Thyroid gland (tissue), 4 donors: ENCODE data around the gene PDE3A. TPM values are rescaled to one million over a fixed set of nuclear protein-coding genes. Genes with fewer than 3 reads are reported as not detected.

Experiments
- DNase-seq, 2 donors: peaks; one replicate each; pipeline ENCODE4 v3.0.0-alpha.2; 2019
- H3K27ac ChIP-seq, 3 donors: fragments of 200-600 bp; sonication (generic); 1 replicate in 2 of 3; 2 replicates in 1 of 3; pipeline ENCODE4 v1.5.1; 2016 to 2019; ENCODE audit warnings: mild to moderate bottlenecking in 1 of 3, moderate library complexity in 1 of 3
- H3K27me3 ChIP-seq: fragments of 200-600 bp; sonication (generic); one replicate; pipeline ENCODE4 v1.5.1; 2019
- H3K36me3 ChIP-seq, 2 donors: fragments of 200-600 bp; sonication (generic); one replicate each; pipeline ENCODE4 v1.5.1; 2016 to 2019
- H3K4me1 ChIP-seq, 2 donors: fragments of 200-600 bp; sonication (generic); one replicate each; pipeline ENCODE4 v1.5.1; 2017 to 2019
- H3K4me3 ChIP-seq, 3 donors: fragments of 200-600 bp; sonication (generic); replicated peaks in 1 of 3; 1 replicate in 2 of 3; 2 replicates in 1 of 3; pipeline ENCODE4 v1.5.1; 2016; ENCODE audit warnings: mild to moderate bottlenecking in 1 of 3
- H3K9me3 ChIP-seq: fragments of 200-600 bp; sonication (generic); one replicate; pipeline ENCODE4 v1.5.1; 2017
- POLR2A ChIP-seq, 2 donors: fragments of 450-650 bp; IDR thresholded peaks; one replicate each; pipeline ENCODE4 v1.6.1; 2017; ENCODE audit warnings: antibody characterized with exemption in 2 of 2, mild to moderate bottlenecking in 2 of 2, moderate library complexity in 1 of 2
- WGBS, 2 donors: methylation state at CpG; one replicate each; pipeline ENCODE4 v1.1.5; 2017; 5-methylcytosine and 5-hydroxymethylcytosine counted together
- intact Hi-C: fragments of 100-400 bp; cut with DNase I; formaldehyde crosslinking; loops from one replicate; pipeline ENCODE4 v1.15.1; 2023
- total RNA-seq, 4 donors: library from RNA; depleted of rRNA; stranded (reverse); fragments of >200 nt; gene quantifications; one replicate each; pipeline ENCODE4 v1.2.3, GENCODE V29; 2016
- TF ChIP-seq, protein P1 (sequence below), 6 experiments: fragments of 200-600 bp in 3 of 6; fragments of 450-650 bp in 3 of 6; sonication (generic) in 3 of 6; IDR thresholded peaks; one replicate each; pipeline ENCODE4 v1.5.1; 2016 to 2019; ENCODE audit warnings: antibody characterized with exemption in 6 of 6, mild to moderate bottlenecking in 2 of 6, inconsistent platforms in 1 of 6, moderate library complexity in 1 of 6

PDE3A gene
- total RNA-seq, 4 donors from 2014 or later: 2.8 to 9.9 (median 6.7) TPM

- no peak overlapping the region for H3K27ac ChIP-seq
- no peaks in the 10 kb centered on the region for H3K9me3 ChIP-seq
- no peaks in the 10 kb centered on the region for H3K36me3 ChIP-seq
- no peaks in the 10 kb centered on the region for H3K27me3 ChIP-seq
- TF ChIP-seq, protein P1, sequence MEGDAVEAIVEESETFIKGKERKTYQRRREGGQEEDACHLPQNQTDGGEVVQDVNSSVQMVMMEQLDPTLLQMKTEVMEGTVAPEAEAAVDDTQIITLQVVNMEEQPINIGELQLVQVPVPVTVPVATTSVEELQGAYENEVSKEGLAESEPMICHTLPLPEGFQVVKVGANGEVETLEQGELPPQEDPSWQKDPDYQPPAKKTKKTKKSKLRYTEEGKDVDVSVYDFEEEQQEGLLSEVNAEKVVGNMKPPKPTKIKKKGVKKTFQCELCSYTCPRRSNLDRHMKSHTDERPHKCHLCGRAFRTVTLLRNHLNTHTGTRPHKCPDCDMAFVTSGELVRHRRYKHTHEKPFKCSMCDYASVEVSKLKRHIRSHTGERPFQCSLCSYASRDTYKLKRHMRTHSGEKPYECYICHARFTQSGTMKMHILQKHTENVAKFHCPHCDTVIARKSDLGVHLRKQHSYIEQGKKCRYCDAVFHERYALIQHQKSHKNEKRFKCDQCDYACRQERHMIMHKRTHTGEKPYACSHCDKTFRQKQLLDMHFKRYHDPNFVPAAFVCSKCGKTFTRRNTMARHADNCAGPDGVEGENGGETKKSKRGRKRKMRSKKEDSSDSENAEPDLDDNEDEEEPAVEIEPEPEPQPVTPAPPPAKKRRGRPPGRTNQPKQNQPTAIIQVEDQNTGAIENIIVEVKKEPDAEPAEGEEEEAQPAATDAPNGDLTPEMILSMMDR (IDR thresholded peaks at IDR 0.05): no peak
- no peak for TF ChIP-seq POLR2A (IDR thresholded peaks at IDR 0.05)
- 40 to 100% methylated on average over 1 of the region's 1 CpG for WGBS, 2 donors
- no peak overlapping the region for H3K4me3 ChIP-seq
- no peak for DNase-seq
- H3K4me1 ChIP-seq: no peaks in the 10 kb centered on the region
- intact Hi-C loops: loop anchor here (10.0 kb wide), 1 partner anchor 141 kb away; no protein-coding TSS in a partner anchor
These were observed 227.7 kb downstream of the PDE3A start for GRCh38 chr12:20596061-20596460.

DNA sequence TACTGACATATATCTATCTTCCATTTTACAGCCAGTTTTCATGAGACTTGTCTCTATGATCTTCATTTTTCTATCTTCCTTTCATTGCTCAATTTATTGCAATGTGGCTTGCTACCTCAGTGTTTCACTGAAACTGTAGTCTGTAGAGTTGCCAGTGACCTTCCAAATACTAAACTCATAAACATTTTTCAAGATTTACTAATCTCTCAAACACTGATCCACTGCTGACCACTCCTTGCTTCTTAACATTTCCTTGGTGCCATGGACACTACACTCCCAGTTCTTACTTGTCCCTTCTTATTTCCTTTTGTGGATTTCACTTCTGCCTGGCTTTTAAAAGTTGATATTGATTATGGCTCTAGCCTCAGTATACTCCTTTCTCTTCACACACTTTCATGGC, 231.4 kb downstream of the PDE3A start:
- DNase-seq: no peak
- TF ChIP-seq POLR2A (IDR thresholded peaks at IDR 0.05): no peak
- TF ChIP-seq, protein P1 (IDR thresholded peaks at IDR 0.05): no peak
- intact Hi-C loops: loop anchor here (10.0 kb wide), 1 partner anchor 145 kb away; no protein-coding TSS in a partner anchor
- Histone ChIP-seq H3K36me3 (no peaks in the 10 kb centered on the region), H3K9me3 (no peaks in the 10 kb centered on the region), H3K27ac (no peak overlapping the region), H3K27me3 (no peaks in the 10 kb centered on the region), H3K4me1 (no peaks in the 10 kb centered on the region), H3K4me3 (no peak overlapping the region)

GRCh38 chr12:20601668-20602280, 233.4 kb downstream of the PDE3A start:
- Histone ChIP-seq H3K4me3 (no peak overlapping the region), H3K9me3 (no peaks in the 10 kb centered on the region), H3K27me3 (no peaks in the 10 kb centered on the region), H3K36me3 (no peaks in the 10 kb centered on the region), H3K4me1 (no peaks in the 10 kb centered on the region), H3K27ac (no peak overlapping the region)
- TF ChIP-seq, protein P1 (IDR thresholded peaks at IDR 0.05): peak in 4 of 6 experiments; percentile 9 to 53 (median 47)
- no peak for TF ChIP-seq POLR2A (IDR thresholded peaks at IDR 0.05)
- intact Hi-C loops: no loop called here
- no peak for DNase-seq
- WGBS, 2 donors: 49 to 61% methylated on average over 2 of the region's 2 CpGs

DNA sequence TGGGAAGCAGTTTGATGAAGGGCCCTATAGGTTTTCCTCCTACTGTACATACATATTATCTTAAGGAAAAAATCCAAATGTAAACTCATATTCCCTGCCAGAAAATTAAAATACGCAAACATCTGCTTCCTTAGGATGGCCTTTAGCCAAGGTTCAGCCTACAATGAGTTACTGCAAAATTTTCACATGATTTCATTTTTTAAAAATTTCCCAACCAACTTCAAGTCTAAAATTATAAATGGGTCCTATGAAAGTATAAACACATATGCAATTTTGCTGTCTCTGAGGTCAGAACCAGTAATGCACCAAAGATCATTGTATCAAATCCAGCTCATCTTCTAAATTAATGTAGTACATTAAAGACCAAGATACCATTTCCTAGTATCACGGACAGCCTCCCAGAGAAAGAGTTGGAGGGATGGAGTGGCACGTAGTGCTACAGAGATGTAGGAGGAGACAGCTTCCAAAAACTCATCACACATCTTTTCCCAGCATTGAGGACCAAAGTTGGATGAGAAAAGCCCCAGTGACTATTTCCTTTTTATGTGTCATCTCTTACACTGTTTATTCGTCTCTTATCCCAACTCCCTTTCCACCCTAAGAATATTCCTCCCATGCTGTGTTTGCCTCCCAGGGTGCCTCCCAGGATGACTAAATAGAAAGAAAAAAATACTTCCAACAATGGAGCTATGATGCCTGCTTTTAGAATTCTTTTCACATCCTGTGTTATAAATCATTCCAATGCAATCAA, 234.5 kb downstream of the PDE3A start:
- Histone ChIP-seq H3K27me3 (no peaks in the 10 kb centered on the region), H3K27ac (peak overlapping the region in 2 of 3 donors; percentile 14 to 23), H3K4me3 (no peak overlapping the region), H3K9me3 (no peaks in the 10 kb centered on the region), H3K4me1 (no peaks in the 10 kb centered on the region), H3K36me3 (no peaks in the 10 kb centered on the region)
- WGBS, 2 donors: 55 to 64% methylated on average over 4 of the region's 4 CpGs
- no peak for DNase-seq
- intact Hi-C loops: no loop called here
- TF ChIP-seq, protein P1 (IDR thresholded peaks at IDR 0.05): no peak
- no peak for TF ChIP-seq POLR2A (IDR thresholded peaks at IDR 0.05)
